Uterus (tissue), 2 donors: ENCODE results near the gene P2RX3.

ENCODE experiments used
- POLR2A ChIP-seq, 2 donors: fragments of 450-650 bp; IDR thresholded peaks; one replicate each; pipeline ENCODE4 v1.6.1; 2016; ENCODE audit warnings: antibody characterized with exemption in 2 of 2, mild to moderate bottlenecking in 1 of 2, moderate library complexity in 1 of 2
- TF ChIP-seq, protein P1 (sequence below), 4 experiments: fragments of 200-600 bp in 2 of 4; fragments of 450-650 bp in 2 of 4; sonication (generic) in 2 of 4; IDR thresholded peaks; one replicate each; pipeline ENCODE4 v1.5.1; 2016 to 2019; ENCODE audit warnings: antibody characterized with exemption in 4 of 4, mild to moderate bottlenecking in 2 of 4, moderate library complexity in 1 of 4

DNA sequence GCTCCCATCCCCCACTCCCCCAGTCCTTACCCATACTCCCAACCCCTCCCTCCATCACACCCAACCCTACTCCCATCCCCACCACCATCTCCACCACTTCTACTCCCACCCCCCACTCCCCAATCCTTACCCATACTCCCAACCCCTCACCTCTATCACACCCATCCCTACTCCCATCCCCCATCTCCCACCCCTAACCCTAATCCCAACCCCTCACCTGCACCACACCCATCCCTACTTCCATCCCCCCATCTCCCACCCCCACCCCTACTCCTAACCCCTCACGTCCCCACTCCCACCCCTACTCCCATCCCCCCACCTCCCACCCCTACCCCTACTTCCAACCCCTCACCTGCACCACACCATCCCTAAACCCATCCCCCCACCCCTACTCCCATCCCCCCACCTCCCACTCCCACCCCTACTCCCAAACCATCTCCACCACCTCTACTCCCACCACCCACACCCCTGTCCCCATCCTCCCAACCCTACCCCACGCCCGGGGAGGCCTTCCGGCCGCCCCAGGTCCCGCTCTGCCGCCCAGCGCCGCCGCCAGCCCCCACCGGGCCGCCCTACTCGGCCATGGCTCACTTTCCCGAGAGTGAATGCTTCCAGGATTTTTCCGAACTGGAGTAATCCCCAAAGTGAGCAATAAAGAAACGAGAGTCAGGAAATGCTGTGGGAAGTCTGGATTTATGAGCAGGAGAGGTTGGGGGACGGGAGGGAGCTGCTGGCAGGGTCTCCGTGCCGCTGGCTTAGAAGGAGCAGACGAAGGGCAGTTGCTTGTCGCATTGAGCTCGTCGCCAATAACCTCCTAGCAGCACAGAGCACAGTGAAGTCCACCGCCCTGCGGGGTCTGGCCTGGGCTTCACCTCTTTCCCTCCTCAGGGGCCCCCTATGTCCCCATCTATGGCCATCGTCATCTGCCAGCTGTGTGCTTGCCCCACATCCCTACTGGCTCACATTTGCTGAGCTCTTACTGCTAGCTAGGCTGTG lies 38.2 kb downstream of the P2RX3 start:
- TF ChIP-seq, protein P1, sequence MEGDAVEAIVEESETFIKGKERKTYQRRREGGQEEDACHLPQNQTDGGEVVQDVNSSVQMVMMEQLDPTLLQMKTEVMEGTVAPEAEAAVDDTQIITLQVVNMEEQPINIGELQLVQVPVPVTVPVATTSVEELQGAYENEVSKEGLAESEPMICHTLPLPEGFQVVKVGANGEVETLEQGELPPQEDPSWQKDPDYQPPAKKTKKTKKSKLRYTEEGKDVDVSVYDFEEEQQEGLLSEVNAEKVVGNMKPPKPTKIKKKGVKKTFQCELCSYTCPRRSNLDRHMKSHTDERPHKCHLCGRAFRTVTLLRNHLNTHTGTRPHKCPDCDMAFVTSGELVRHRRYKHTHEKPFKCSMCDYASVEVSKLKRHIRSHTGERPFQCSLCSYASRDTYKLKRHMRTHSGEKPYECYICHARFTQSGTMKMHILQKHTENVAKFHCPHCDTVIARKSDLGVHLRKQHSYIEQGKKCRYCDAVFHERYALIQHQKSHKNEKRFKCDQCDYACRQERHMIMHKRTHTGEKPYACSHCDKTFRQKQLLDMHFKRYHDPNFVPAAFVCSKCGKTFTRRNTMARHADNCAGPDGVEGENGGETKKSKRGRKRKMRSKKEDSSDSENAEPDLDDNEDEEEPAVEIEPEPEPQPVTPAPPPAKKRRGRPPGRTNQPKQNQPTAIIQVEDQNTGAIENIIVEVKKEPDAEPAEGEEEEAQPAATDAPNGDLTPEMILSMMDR (IDR thresholded peaks at IDR 0.05): no peak
- TF ChIP-seq POLR2A (IDR thresholded peaks at IDR 0.05): no peak
